Measurements from ENCODE around the gene PABPN1L. TPM values are rescaled to one million over a fixed set of nuclear protein-coding genes. Genes with fewer than 3 reads are reported as not detected.

PABPN1L gene
- polyA plus RNA-seq, 2 of the 4 experiments (the other 2 are of a cell fraction): not detected

Other genes with a start within 250 kb of the PABPN1L start
- gene IL17C, start 228.1 kb downstream of the PABPN1L start, polyA plus RNA-seq (2011; rRNA removed): not detected in 2 replicates
- gene IL17C, start 228.1 kb downstream of the PABPN1L start, polyA plus RNA-seq (2017; fragmentation: RNase III; extraction: RNeasy Plus Mini Kit Qiagen cat#74134 plus additional on column Dnase treatment): not detected in 3 replicates
- gene CYBA, start 215.6 kb downstream of the PABPN1L start, polyA plus RNA-seq (2011; rRNA removed): 69.1 and 75.7 TPM in 2 replicates
- 160 to 185 TPM (median 175 TPM) in 3 replicates for gene CYBA, start 215.6 kb downstream of the PABPN1L start, polyA plus RNA-seq (2017; fragmentation: RNase III; extraction: RNeasy Plus Mini Kit Qiagen cat#74134 plus additional on column Dnase treatment)
- gene MVD, start 203.6 kb downstream of the PABPN1L start, polyA plus RNA-seq (2011; rRNA removed): 5.8 and 6.4 TPM in 2 replicates
- 28.6 to 43.1 TPM (median 39.0 TPM) in 3 replicates for gene MVD, start 203.6 kb downstream of the PABPN1L start, polyA plus RNA-seq (2017; fragmentation: RNase III; extraction: RNeasy Plus Mini Kit Qiagen cat#74134 plus additional on column Dnase treatment)
- not detected in 2 replicates for gene SNAI3, start 180.2 kb downstream of the PABPN1L start, polyA plus RNA-seq (2011; rRNA removed)
- gene SNAI3, start 180.2 kb downstream of the PABPN1L start, polyA plus RNA-seq (2017; fragmentation: RNase III; extraction: RNeasy Plus Mini Kit Qiagen cat#74134 plus additional on column Dnase treatment): 0.05 to 0.08 TPM in 2 of 3 replicates, not detected in the other
- 7.9 and 9.4 TPM in 2 replicates for gene RNF166, start 160.3 kb downstream of the PABPN1L start, polyA plus RNA-seq (2011; rRNA removed)
- gene RNF166, start 160.3 kb downstream of the PABPN1L start, polyA plus RNA-seq (2017; fragmentation: RNase III; extraction: RNeasy Plus Mini Kit Qiagen cat#74134 plus additional on column Dnase treatment): 10.4 to 11.6 TPM (median 11.6 TPM) in 3 replicates
- 12.9 and 16.4 TPM in 2 replicates for gene CTU2, start 160.2 kb downstream of the PABPN1L start, polyA plus RNA-seq (2011; rRNA removed)
- 20.9 to 22.3 TPM (median 21.8 TPM) in 3 replicates for gene CTU2, start 160.2 kb downstream of the PABPN1L start, polyA plus RNA-seq (2017; fragmentation: RNase III; extraction: RNeasy Plus Mini Kit Qiagen cat#74134 plus additional on column Dnase treatment)
- gene PIEZO1, start 81.4 kb downstream of the PABPN1L start, polyA plus RNA-seq (2011; rRNA removed): 26.1 and 35.9 TPM in 2 replicates
- gene PIEZO1, start 81.4 kb downstream of the PABPN1L start, polyA plus RNA-seq (2017; fragmentation: RNase III; extraction: RNeasy Plus Mini Kit Qiagen cat#74134 plus additional on column Dnase treatment): 78.3 to 84.7 TPM (median 79.1 TPM) in 3 replicates
- 3.4 and 3.8 TPM in 2 replicates for gene CDT1, start 62.9 kb downstream of the PABPN1L start, polyA plus RNA-seq (2011; rRNA removed)
- 16.0 to 17.5 TPM (median 17.0 TPM) in 3 replicates for gene CDT1, start 62.9 kb downstream of the PABPN1L start, polyA plus RNA-seq (2017; fragmentation: RNase III; extraction: RNeasy Plus Mini Kit Qiagen cat#74134 plus additional on column Dnase treatment)
- 113 and 115 TPM in 2 replicates for gene APRT, start 54.7 kb downstream of the PABPN1L start, polyA plus RNA-seq (2011; rRNA removed)
- gene APRT, start 54.7 kb downstream of the PABPN1L start, polyA plus RNA-seq (2017; fragmentation: RNase III; extraction: RNeasy Plus Mini Kit Qiagen cat#74134 plus additional on column Dnase treatment): 252 to 259 TPM (median 258 TPM) in 3 replicates
- 7.0 and 14.7 TPM in 2 replicates for gene GALNS, start 9.7 kb downstream of the PABPN1L start, polyA plus RNA-seq (2011; rRNA removed)
- gene GALNS, start 9.7 kb downstream of the PABPN1L start, polyA plus RNA-seq (2017; fragmentation: RNase III; extraction: RNeasy Plus Mini Kit Qiagen cat#74134 plus additional on column Dnase treatment): 27.9 to 31.2 TPM (median 29.9 TPM) in 3 replicates
- 70.3 and 77.0 TPM in 2 replicates for gene TRAPPC2L, start 9.5 kb downstream of the PABPN1L start, polyA plus RNA-seq (2011; rRNA removed)
- gene TRAPPC2L, start 9.5 kb downstream of the PABPN1L start, polyA plus RNA-seq (2017; fragmentation: RNase III; extraction: RNeasy Plus Mini Kit Qiagen cat#74134 plus additional on column Dnase treatment): 69.4 to 80.2 TPM (median 77.5 TPM) in 3 replicates
- gene CBFA2T3, start 110.5 kb upstream of the PABPN1L start, polyA plus RNA-seq (2011; rRNA removed): not detected in 2 replicates
- 0.05 to 0.34 TPM (median 0.08 TPM) in 3 replicates for gene CBFA2T3, start 110.5 kb upstream of the PABPN1L start, polyA plus RNA-seq (2017; fragmentation: RNase III; extraction: RNeasy Plus Mini Kit Qiagen cat#74134 plus additional on column Dnase treatment)
- 9.8 and 11.5 TPM in 2 replicates for gene ACSF3, start 227.2 kb upstream of the PABPN1L start, polyA plus RNA-seq (2011; rRNA removed)
- 13.1 to 13.2 TPM (median 13.2 TPM) in 3 replicates for gene ACSF3, start 227.2 kb upstream of the PABPN1L start, polyA plus RNA-seq (2017; fragmentation: RNase III; extraction: RNeasy Plus Mini Kit Qiagen cat#74134 plus additional on column Dnase treatment)